HG03575 (cell line): ENCODE measurements around the gene CAPZB.

Source experiments
- ATAC-seq: cut with Tn5 transposase; IDR thresholded peaks from one replicate; pipeline ENCODE4 v1.9.1; 2021; ENCODE audit not compliant: unreplicated experiment, insufficient number of reproducible peaks, low FRiP score; ENCODE audit errors: extremely low read depth

Gene CAPZB

GRCh38 chr1:19330449-19331135 lies 154.7 kb downstream of the CAPZB start:
- ATAC-seq, result no peak

GRCh38 chr1:19329611-19330010 lies 155.7 kb downstream of the CAPZB start:
- ATAC-seq, result no peak

GRCh38 chr1:19329188-19329587 lies 156.2 kb downstream of the CAPZB start:
- ATAC-seq, result no peak

- no peak for ATAC-seq
Observed at GRCh38 chr1:19328486-19328885, 156.9 kb downstream of the CAPZB start.

GRCh38 chr1:19327736-19328135 lies 157.6 kb downstream of the CAPZB start:
- ATAC-seq, result no peak

GRCh38 chr1:19327301-19327700 lies 158.0 kb downstream of the CAPZB start:
- ATAC-seq, result no peak

GRCh38 chr1:19326748-19327065 lies 158.6 kb downstream of the CAPZB start:
- ATAC-seq, result no peak

GRCh38 chr1:19325958-19326747 lies 159.2 kb downstream of the CAPZB start:
- ATAC-seq, result no peak

- no peak for ATAC-seq
Observed at GRCh38 chr1:19325368-19325957, 159.9 kb downstream of the CAPZB start.

- no peak for ATAC-seq
Observed at GRCh38 chr1:19324665-19324990, 160.7 kb downstream of the CAPZB start.

- ATAC-seq, result no peak
Observed at GRCh38 chr1:19323987-19324664, 161.2 kb downstream of the CAPZB start.

GRCh38 chr1:19322481-19322880 lies 162.9 kb downstream of the CAPZB start:
- ATAC-seq, result no peak

- no peak for ATAC-seq
Observed at GRCh38 chr1:19321071-19321470, 164.3 kb downstream of the CAPZB start.

- no peak for ATAC-seq
Observed at GRCh38 chr1:19319196-19319595, 166.1 kb downstream of the CAPZB start.

- no peak for ATAC-seq
Observed at GRCh38 chr1:19317126-19317910, 168.0 kb downstream of the CAPZB start.

- ATAC-seq, result no peak
Observed at GRCh38 chr1:19315378-19316198, 169.8 kb downstream of the CAPZB start.

- no peak for ATAC-seq
Observed at GRCh38 chr1:19313961-19314882, 171.1 kb downstream of the CAPZB start.

- ATAC-seq, result no peak
Observed at GRCh38 chr1:19313636-19313959, 171.7 kb downstream of the CAPZB start.
